Liver (tissue), 9 donors: ENCODE measurements around the gene GCDH. TPM values are rescaled to one million over a fixed set of nuclear protein-coding genes. Genes with fewer than 3 reads are reported as not detected.

Experiments used
- DNase-seq: peaks from one replicate; pipeline ENCODE4 v3.0.0-alpha.2; 2017; ENCODE audit warnings: low spot score
- H3K27ac ChIP-seq, 2 donors: one replicate each; pipeline ENCODE4 v1.7.0; 2013; ENCODE audit warnings: inconsistent platforms in 2 of 2, low read length in 2 of 2, control low read depth in 1 of 2, low read depth in 1 of 2, mild to moderate bottlenecking in 1 of 2
- H3K27me3 ChIP-seq, 4 donors: one replicate each; pipeline versions ENCODE4 v1.6.1 to v1.7.0; 2013; ENCODE audit warnings: low read length in 3 of 4, inconsistent platforms in 1 of 4, mild to moderate bottlenecking in 1 of 4, moderate library complexity in 1 of 4; ENCODE audit not compliant: control insufficient read depth in 4 of 4, insufficient read depth in 4 of 4
- H3K36me3 ChIP-seq, 4 donors: one replicate each; pipeline versions ENCODE4 v1.6.1 to v1.7.0; 2013; ENCODE audit warnings: low read length in 3 of 4, mild to moderate bottlenecking in 3 of 4, low read depth in 1 of 4, moderate library complexity in 1 of 4; ENCODE audit not compliant: control insufficient read depth in 4 of 4, insufficient read depth in 3 of 4
- H3K4me1 ChIP-seq, 4 donors: one replicate each; pipeline versions ENCODE4 v1.6.1 to v1.7.0; 2013; ENCODE audit warnings: low read length in 3 of 4, mild to moderate bottlenecking in 3 of 4, moderate library complexity in 1 of 4; ENCODE audit not compliant: control insufficient read depth in 4 of 4, insufficient read depth in 4 of 4
- H3K4me3 ChIP-seq, 3 donors: one replicate each; pipeline versions ENCODE4 v1.6.1 to v1.7.0; 2013; ENCODE audit warnings: low read length in 3 of 3, control low read depth in 1 of 3, low read depth in 1 of 3, mild to moderate bottlenecking in 1 of 3
- H3K9ac ChIP-seq, 2 donors: one replicate each; pipeline ENCODE4 v1.7.0; 2013; ENCODE audit warnings: low read length in 2 of 2, mild to moderate bottlenecking in 2 of 2, moderate library complexity in 2 of 2, control low read depth in 1 of 2, low read depth in 1 of 2
- H3K9me3 ChIP-seq, 4 donors: one replicate each; pipeline versions ENCODE4 v1.6.1 to v1.7.0; 2013; ENCODE audit warnings: low read length in 3 of 4; ENCODE audit not compliant: control insufficient read depth in 4 of 4
- HNF4A ChIP-seq, 2 donors: conservative IDR thresholded peaks; 2 replicates each; pipeline ENCODE4 v1.6.1; 2016; ENCODE audit warnings: antibody characterized with exemption in 2 of 2, mild to moderate bottlenecking in 2 of 2
- HNF4G ChIP-seq: IDR thresholded peaks from 2 replicates; pipeline ENCODE4 v1.6.1; 2016; ENCODE audit warnings: antibody characterized with exemption
- NR2F2 ChIP-seq: IDR thresholded peaks from 2 replicates; pipeline ENCODE4 v1.6.1; 2016; ENCODE audit warnings: antibody characterized with exemption
- RAD21 ChIP-seq, 2 donors: IDR thresholded peaks; 2 replicates each; pipeline ENCODE4 v1.6.1; 2016; ENCODE audit warnings: antibody characterized with exemption in 2 of 2, mild to moderate bottlenecking in 2 of 2
- REST ChIP-seq: IDR thresholded peaks from 2 replicates; pipeline ENCODE4 v1.6.1; 2016; ENCODE audit warnings: antibody characterized with exemption, mild to moderate bottlenecking
- RXRA ChIP-seq, 2 donors: IDR thresholded peaks; 2 replicates each; pipeline ENCODE4 v1.6.1; 2017 to 2018; ENCODE audit warnings: antibody characterized with exemption in 2 of 2, mild to moderate bottlenecking in 1 of 2
- ZBTB33 ChIP-seq: IDR thresholded peaks from 2 replicates; pipeline ENCODE4 v1.6.1; 2016; ENCODE audit warnings: antibody characterized with exemption
- WGBS: extraction: QIAGEN DNeasy Blood & Tissue Kit; methylation state at CpG from one replicate; pipeline ENCODE4 v1.1.7; 2013; 5-methylcytosine and 5-hydroxymethylcytosine counted together
- polyA plus RNA-seq, 2 donors: library from polyadenylated mRNA; stranded (reverse) in 1 of 2; unstranded in 1 of 2; fragments of 200-250 nt in 1 of 2; fragments of >200 nt in 1 of 2; fragmentation: Nextera tagmentation in 1 of 2; extraction: Ambion mirVana in 1 of 2; gene quantifications; one replicate each; pipeline versions ENCODE4 v1.2.1 to v1.2.3, GENCODE V29; 2013 to 2015
- total RNA-seq, 2 donors: library from RNA; depleted of rRNA; stranded (reverse); fragments of >200 nt; gene quantifications; one replicate each; pipeline ENCODE4 v1.2.3, GENCODE V29; 2014
- donor health status: healthy.
- donor health status: healthy.
- donor health status: healthy.
- donor health status: healthy.
- donor health status: healthy.

GCDH gene
- total and polyA plus RNA-seq, 4 donors: 65.8 to 118 (median 78.1) TPM

GRCh38 chr19:12842511-12842910 is 48.4 kb upstream of the GCDH start:
- H3K36me3 ChIP-seq: no peaks in the 10 kb centered on the region
- TF ChIP-seq RXRA (IDR thresholded peaks at IDR 0.05): no peak
- H3K27ac ChIP-seq: no peak overlapping the region
- WGBS: 91% methylated on average over 18 of the region's 18 CpGs
- H3K27me3 ChIP-seq: peaks cover 0 to 17% (median 8%) of the 10 kb centered on the region in 4 donors
- H3K4me1 ChIP-seq: peaks cover 0 to 6% (median 5%) of the 10 kb centered on the region in 4 donors
- no peaks in the 10 kb centered on the region for H3K9me3 ChIP-seq
- H3K9ac ChIP-seq: no peak overlapping the region
- no peak for DNase-seq
- no peak overlapping the region for H3K4me3 ChIP-seq

- 82% methylated on average over 11 of the region's 11 CpGs for WGBS
Measured at GRCh38 chr19:12843328-12843727, 47.6 kb upstream of the GCDH start.

More at GRCh38 chr19:12843328-12843727, 47.6 kb upstream of the GCDH start:
- H3K9ac ChIP-seq: no peak overlapping the region
- H3K4me3 ChIP-seq: no peak overlapping the region
- H3K4me1 ChIP-seq: peaks cover 0 to 8% (median 6%) of the 10 kb centered on the region in 4 donors
- no peak overlapping the region for H3K27ac ChIP-seq
- H3K9me3 ChIP-seq: no peaks in the 10 kb centered on the region
- no peak for DNase-seq
- peaks cover 0 to 15% (median 7%) of the 10 kb centered on the region in 4 donors for H3K27me3 ChIP-seq
- TF ChIP-seq ZBTB33 (no peak), RAD21 (IDR thresholded peaks at IDR 0.05) (no peak), HNF4A (conservative IDR thresholded peaks at IDR 0.05) (no peak), NR2F2 (no peak), HNF4G (no peak), REST (no peak)
- no peaks in the 10 kb centered on the region for H3K36me3 ChIP-seq
